Ammon's horn (tissue), 1 donor: ENCODE data around the gene ADNP.

Source experiments
- DNase-seq: peaks from one replicate; pipeline ENCODE4 v3.0.0-alpha.2; 2016; ENCODE audit warnings: low spot score

Gene ADNP

DNA sequence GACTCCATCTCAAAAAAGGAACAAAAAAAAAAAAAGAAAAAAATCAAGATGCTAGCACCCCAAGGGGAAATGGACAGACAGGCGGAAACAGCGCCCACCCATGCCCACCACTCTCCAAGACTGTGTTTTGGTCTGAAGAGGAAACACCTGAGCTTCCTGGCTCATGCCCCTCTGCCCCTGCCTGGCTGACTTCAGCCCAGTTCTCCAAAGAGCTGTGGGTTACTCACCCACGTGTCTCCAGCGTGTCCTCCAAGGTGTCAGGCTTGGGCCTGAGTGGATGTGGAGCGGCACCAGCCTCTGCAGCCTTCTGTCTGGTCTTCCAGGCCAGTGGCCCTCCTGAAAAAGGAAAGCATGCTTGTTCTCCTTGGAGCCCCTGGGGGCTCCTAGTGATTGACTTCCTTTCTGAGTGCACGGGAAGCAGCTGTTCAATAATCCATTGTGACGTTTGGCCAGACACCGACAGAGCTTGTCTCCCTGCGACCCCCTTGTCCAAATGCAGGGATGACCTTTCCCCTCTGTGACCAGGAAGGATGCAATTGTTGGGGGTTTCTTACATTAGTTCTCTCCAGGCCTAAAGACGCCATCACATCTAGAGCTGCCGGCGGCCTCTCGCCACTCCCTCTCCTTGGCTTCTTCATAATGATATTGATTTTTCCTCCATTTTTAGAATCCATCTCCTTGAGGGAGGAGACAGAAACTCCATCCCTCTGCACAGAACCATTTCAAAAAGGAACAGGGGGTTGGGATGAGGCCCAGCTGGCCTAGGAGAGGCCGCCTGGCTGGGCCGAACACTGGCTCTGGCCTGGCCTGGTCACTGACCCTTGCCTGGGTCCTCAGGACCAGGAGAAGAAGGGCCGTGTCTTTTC, 58.4 kb downstream of the ADNP start:
- DNase-seq: no peak

DNA sequence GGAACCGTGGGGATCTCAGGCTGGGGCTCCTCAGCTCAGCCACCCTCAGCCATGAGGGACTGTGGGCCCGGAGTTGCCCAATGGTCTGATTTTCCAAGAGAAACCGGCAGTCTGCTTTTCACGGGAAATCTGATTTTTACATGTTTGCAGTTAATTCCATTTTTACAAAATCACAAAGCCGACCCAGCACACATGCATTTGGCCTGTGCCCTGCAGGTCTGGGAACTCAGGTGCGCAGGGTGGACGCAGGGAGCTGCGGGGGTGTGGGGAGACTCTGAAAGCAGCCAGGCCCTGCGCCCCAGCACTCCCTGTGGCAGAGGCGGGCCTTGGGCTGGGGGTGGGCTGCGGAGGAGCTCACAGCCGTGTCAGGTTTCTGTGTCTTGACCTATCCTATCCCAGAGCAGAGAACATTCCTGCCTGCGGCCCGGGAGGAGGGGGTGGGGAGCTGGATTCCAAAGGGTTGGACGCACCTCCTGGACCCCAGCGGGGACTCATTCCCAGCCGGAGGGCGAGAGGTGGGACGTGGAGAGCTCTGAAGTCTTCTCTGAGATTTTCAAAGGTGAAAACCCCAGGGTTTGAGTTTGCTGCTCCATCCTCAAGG, 60.6 kb downstream of the ADNP start:
- no peak for DNase-seq

DNA sequence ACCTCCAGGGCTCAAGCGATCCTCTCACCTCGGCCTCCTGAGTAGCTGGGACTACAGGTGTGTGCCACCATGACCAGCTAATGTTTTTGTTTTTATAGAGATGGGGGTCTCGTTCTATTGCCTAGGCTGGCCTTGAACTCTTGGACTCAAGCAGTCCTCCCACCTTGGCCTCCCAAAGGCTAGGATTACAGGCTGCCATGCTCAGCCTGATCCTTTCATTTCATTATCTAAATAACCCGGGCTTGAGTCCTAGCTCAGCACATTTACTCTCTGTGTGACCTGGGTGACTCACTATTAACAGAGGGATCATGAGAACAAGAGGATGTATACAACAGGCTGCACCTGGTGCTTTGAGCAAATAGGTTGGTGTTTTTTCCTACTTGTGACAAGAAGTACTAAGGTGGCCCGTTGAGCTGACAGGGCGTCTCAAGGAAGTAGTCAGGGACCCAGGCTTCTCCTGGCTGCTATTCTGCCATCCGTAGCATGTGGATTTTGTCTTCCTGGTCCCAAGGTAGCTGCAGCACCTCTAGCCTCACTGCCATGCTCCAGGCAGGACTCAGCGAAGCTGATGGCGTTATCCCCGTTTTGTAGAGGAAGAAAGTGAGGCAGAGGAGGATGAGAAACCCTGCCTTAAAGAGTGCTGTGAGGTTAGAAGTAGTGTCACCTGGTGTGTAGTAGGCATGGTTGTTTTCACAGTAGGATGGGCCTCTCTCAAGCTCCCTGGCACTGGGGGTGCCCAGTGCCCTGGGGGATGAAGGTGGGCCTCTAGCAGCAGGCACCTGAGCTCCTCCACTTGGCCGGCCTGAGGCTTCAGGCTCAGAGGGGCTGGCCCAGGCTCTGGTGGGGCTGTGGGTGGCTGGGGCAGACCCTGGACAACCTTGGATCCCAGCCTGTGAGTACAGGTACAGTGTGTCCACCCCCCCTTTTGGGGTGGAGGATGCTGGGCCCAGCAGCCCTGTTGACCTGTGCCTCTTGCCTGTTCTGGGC, 62.4 kb downstream of the ADNP start:
- no peak for DNase-seq

DNA sequence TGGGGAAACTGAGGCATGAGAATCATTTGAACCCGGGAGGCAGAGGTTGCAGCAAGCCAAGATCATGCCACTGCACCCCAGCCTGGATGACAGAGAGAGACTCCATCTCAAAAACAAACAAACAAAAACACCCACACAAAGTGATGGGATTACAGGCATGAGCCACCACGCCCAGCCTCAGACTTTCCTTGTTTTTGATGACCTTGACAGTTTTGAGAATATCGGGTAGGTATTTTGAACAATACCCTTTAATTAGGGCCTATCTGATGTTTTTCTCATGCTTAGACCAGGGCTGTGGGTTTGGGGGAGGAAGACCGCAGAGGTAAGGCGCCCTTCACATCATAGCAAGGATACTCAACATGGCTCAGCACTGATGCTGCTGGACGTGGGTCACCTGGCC, 63.4 kb downstream of the ADNP start:
- DNase-seq: no peak

DNA sequence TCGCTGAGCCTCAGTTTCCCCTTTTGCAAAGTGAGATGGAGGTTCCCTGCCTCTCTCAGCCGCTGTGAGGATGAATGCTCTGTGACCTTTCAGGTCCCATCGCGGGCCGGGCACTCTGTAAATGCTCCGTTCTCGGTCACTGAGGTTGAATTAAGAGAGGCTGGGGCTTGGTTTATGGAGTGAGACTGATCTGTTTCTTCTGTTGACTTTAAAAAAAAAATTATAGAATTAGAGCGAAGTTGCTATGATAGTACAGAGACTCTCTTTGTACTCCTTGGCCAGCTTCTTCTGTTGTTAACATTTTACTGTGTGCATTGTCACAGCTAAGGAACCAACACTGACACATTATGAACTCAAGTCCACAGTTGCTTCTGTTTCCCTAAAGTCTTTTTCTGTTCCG, 64.4 kb downstream of the ADNP start:
- DNase-seq: no peak

DNA sequence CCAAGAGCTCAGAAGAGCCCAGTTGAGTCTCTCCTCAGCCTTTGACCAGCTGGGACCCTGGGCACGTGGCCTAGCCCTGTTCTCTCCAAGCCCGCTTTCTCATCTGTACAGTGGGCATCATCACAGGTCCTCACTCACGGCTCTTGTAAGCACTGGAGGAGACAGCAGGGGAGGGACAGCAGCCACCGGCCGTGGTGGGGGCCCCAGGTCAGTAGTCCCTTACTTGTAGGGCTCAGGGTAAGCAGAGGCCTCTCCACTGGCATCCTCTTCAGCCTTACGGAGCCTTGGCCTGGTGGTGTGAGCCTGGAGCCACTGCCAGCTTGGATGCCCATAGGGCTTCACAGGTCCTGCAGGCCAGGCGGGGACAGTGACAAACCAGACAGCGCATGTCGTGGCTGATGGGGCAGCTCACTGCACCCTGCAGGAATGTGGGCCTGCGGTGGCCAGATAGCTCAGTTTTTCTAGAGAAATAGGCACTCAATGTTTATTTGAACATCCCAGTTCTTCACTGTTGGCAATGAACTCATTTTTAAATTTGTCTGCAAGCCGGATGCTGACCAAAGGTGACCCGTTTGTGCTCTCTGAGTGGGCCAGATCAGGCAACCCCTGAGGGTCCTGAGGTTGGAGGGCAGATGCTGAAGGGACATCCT, 65.1 kb downstream of the ADNP start:
- no peak for DNase-seq

DNA sequence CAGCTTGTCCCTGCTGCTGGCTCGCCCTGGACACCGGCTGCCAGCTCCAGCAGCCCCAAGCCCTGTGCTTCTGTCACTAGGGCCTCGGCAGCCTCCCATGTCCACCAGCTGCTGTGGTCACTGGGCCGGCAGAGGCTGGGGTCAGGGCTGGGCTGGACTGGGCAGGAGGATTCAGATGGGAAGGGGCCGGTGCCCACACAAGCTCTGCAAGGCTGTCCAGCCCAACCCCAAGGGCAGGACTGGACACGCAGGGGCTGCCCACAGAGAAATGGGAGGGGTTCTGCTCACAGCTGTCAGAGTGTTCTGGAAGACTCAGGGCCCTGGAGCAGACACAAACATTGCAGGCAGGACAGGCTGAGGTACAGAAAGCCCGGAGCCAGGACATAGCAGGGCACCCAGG, 65.6 kb downstream of the ADNP start:
- no peak for DNase-seq

DNA sequence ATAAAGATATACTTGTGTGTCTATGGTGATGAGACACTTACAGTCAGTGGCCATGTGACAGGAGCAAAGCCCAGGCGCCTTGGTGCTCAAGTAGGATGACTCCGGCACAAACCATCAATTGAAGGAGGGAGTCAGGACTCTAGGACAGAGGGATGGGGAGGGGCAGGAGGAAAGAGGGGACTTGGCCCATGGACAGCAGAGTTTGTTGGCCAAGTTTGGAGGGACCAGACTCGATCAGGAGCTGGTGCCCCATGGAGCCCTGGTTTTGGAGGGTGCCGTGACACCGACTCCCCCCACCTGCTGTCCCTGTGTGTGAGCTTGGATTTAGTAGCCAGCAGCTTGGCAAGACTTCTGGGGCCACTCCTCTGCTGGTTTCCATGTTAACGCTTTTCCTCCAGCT, 66.1 kb downstream of the ADNP start:
- DNase-seq: no peak

DNA sequence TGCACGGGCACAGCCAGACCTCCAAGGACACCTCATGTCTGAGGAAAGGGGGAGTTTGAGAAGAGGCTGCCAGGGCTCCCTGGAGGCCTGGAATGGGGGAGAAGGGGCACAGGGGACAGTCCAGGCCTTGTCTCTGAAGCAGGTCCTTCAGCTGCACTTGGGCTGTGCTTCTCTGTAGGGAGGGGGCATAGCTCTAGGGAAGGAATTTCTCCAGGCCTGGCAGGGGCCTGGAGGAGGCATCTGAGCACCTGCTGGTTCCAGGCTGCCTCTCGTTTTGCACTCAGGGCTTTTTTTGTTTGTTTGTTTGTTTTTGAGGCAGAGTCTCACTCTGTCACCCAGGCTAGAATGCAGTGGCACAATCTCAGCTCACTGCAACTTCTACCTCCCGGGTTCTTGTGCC, 68.7 kb downstream of the ADNP start:
- DNase-seq: no peak

DNA sequence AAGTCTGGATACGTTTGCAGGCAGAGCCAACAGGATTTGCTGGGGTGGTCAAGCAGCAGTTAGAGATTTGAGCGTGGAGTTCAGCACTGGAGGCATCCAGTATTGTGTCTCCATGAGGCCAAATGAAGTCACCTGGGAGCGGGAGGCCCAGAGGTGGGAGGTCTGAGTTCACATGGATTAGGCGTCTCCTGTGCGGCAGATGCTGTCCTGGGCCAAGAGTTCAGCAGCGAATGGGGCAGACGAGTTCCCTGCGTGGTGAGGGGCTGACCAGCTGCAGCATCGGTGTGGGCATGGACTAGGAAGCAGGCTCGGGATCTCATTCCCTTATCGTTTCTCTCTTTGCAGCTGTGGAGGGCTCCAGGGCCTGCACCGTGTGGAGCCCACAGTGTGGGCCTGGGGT, 70.2 kb downstream of the ADNP start:
- DNase-seq: no peak

DNA sequence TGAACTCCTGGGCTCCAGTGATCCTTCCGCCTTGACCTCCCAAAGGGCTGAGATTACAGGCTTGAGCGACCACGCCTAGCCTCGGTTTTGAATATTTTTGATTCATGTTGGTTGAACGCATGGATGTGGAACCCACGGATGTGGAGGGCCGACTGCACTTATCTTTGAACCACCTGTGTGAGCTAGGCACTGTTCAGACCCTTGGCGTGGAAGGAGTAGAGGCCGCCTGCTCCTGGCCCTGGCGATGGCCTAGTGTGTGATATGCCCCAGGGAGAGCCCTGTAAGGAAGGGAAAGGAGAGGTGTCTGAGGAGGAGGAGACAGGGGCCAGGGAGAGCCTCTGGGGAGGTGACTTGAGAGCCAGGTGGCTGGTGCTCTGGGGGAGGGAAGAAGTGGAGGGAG, 72.1 kb downstream of the ADNP start:
- DNase-seq: no peak

DNA sequence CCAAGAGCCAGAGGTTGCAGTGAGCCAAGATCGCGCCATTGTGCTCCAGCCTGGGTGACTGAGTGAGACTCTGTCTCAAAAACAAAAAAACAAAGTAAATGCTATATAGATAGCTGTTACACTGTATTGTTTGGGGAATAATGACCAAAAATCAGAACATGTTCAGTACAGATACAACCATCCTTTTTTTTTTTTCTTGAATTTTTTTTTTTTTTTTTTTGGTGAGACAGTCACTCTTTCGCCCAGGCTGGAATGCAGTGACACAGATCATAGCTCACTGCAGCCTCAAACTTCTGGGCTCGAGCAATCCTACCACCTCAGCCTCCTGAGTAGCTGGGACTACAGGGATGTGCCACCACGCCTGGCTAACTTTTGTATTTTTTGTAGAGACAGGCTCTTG, 72.7 kb downstream of the ADNP start:
- DNase-seq: no peak

DNA sequence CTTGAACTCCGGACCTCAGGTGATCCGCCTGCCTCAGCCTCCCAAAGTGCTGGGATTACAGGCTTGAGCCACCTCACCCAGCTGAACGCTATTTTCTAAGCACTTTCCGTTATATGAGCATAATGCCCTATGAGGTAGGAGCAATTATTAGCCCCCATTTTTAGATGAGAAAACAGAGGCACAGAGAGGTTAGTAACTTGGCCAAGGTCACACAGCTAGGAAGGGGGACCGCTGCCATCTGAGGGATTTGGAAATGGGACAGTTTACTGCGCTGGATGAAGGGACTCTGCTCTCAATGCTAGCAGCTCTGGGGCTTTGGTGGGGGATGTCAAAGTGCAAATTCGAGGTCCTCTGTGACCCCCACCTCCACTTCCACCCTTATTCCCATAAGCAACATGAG, 73.9 kb downstream of the ADNP start:
- no peak for DNase-seq

DNA sequence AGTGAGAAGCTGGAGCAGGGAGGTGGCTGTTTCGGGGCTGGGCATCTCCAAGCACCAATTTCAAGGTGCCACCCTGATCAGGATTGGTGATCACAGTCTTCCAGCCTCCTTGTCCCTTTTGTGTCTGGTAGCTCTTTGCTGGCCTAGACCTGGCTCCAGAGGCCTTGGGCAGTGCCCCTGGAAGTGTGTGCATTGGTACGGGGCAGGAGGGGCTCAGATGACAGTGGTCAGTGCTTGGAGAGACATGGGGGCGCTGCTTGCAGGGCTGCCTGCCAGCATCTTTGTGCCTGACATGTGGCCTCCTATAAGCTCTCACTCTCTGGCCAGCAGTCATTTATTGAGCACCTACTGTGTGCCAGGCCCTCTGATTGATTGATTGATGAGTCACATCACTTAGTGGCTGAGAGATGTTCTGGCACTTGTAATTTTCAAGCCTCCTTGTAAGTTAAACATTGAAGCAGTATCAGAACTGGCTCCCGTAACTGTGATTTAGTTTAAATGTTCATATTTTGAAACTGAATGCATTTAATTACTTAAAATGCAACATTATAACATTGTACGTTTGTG, 74.7 kb downstream of the ADNP start:
- DNase-seq: no peak

DNA sequence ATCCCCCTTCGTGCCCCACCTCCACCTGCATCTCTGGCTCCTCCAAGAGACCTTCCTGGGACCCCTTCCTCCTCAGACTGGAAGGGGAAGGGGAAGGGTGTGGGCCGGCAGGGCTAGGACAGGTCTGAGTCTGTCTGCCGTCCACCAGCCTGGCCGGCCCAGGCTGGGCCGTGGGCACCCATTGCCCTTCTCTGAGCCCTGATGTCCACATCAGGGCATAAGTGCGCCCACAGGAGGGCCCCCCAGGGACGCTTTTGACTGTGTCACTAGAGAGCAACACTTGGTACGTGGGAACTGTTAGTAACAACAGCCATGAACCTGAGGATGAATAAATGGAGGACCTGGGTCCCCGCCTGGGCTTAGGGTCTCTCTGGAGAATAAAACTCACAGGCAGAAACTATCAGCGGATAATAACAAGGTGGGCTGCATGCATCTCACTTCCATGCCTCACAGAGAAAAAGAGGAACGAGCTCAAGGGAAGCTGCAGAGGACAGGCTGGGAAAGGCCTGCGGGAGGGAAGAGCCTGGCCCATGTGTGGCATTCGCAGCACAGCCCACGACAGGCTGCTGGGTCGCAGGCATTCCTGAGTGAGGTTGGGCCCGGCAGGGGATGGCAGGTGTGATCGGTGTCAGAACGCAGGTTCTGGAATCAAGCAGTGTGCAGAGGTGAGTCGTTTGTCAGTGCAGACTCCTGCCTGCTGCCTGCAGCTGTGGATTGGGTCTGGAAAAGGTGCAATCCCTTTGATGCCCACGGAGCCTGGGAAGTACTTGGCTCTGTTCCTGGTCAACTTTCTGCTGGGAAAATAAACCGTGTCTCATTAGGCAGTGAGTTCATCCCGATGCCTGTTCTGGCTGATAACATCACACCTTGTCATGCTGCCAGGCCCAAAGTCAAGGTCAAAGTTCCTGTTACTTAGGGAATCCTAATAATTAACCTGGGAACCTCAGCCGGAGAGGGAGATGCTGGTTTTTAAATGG, 75.5 kb downstream of the ADNP start:
- no peak for DNase-seq

DNA sequence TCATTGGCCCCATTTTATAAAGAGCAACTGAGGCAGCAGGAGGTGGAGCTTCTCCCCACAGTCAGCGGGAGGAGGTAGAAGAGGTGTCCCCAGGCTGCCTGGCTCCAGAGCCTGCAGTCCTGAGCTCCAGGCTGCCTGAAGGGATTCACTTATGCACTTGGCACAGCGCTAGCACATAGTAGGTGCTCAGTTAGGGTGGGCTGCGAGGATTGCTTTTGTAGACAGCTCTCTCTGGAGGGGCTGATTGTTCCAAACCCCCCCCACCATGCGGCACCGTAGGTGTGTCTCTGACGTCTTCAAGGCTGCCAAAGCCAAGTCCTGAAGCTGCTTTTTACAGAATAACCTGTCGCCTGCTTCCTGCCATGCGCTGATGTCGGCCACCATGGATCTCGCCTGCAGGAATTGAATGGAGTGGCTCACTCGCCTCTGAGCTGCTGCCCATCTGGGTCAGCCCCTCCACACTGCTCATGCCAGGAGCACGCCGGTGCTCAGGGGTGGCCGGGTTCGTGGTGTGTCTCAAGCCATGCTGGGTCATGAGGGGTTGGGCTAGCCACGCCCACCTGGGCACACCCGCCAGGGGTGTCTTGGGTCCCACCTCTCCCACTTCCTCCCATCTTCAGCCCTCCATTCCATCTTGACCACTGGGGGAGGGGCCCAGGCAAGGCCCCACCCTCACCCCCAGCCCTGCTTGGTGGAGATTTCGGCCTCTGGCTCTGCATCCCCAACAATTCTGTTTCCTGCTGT, 76.6 kb downstream of the ADNP start:
- DNase-seq: no peak

DNA sequence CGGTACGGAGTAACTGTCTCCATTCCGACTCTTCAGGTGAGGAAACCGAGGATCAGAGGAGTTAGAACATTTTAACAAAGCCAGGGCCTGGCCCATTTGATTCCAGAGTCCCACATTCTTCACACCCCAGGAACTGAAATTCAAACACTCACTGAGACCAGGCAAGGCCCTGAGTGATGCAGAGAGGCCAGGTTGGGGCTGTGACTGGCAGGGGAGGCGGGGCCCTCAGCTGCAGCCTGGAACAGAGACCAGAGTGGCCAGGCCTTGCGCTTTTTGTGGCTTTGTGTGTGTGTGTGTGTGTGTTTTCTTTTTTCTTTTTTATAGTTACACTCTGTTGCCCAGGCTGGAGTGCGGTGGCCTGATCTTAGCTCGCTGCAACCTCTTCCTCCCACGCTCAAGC, 79.2 kb downstream of the ADNP start:
- no peak for DNase-seq

DNA sequence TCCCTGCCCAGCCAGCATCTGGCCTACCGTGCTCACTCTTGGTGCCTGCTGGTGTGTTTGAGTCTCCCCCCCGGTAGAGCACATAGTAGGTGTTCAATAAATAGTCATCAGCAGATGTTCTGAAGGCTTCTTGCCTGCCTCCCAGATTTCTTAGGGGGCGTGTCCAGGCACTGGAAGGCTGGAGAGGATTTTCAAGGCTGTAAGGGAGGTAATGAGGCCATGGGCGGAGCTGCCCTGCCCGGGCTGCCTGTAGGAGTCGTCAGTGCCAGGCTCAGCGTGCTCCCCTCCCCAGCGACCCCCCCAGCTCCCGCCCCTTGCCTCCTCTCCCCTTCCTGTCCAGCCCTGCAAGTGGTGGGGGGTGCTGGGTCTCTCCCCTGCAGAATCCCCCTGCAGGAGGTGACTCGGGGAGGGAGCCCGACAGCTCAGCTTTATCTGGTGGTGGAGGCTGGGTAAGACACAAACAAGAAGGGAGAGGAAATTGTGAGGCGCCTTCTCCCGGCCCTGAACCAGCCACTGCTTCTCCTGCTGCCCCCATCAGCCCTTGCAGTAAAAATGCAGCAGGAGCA, 80.4 kb downstream of the ADNP start:
- DNase-seq: no peak

DNA sequence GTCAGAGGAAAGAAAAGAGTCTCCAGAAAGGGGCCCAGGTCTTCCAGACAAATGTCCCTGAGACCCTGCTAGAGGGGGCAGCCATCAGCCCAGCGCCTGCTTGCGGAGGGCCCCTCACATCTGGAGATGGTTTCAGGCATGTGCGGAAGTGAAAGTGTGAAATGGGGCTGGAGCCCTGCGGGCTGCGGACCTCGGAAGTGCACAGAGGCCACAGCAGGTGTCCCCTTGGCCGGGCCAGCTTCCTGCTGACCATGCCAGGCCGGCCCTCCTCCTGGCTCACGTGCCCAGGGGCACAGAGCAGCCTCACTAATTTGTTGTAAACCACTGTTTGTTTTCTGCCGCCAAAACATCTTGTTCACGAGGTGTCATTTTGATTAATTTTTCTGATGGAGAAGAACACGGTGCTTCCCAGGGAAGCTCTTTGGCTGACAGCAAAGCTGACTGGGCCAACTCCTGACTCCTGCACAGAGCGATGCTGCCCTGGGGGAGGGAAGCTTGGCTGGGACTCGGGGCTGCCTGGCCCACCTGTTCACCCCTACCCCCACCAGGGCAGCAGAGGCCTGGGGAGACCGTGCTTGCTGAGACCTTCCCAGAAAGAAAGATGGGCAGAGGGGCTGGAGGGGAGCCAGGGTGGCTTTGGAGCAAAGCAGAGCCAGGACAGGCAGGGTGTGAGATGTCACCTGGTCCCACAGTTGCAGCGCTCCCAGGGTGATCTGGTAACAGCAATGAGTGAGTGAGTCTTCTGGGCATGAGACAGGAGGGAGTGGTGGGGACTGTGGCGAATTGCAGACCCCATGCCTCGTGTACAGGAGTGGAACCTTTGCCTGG, 82.2 kb downstream of the ADNP start:
- DNase-seq: peak; percentile 31
